OCI-LY7 (cell line): ENCODE measurements around the gene HOXA7. TPM values are rescaled to one million over a fixed set of nuclear protein-coding genes. Genes with fewer than 3 reads are reported as not detected.

ENCODE experiments used
- BruUV-seq: library from RNA; stranded (reverse); fragments of 400-500 nt; replicated peaks from 2 replicates; lab custom pipeline; 2021; lab: Mats Ljungman, UMichigan
- CTCF ChIA-PET: fragments of 300-600 bp; sonication (Branson Sonifier 250); formaldehyde crosslinking; loops from one replicate; lab custom pipeline; 2022; ENCODE audit warnings: antibody characterized with exemption; ENCODE audit not compliant: unreplicated experiment; lab: Charles Lee
- POLR2A ChIA-PET: fragments of 300-600 bp; sonication (Branson Sonifier 250); formaldehyde crosslinking; loops from one replicate; lab custom pipeline; 2022; ENCODE audit warnings: antibody characterized with exemption; lab: Charles Lee
- DNase-seq: peaks from one replicate; pipeline ENCODE4 v3.0.0-alpha.2; 2015; ENCODE audit warnings: low spot score
- H2AFZ ChIP-seq: fragments of 200-600 bp; sonication (generic), shearing (Covaris generic); 2 replicates; pipeline ENCODE4 v1.6.1; 2014; ENCODE audit warnings: mild to moderate bottlenecking, antibody characterized with exemption, low read length, moderate library complexity
- H3K27ac ChIP-seq: fragments of 200-600 bp; sonication (generic); 2 replicates; pipeline ENCODE4 v1.5.1; 2014; ENCODE audit warnings: mixed run types, low read depth, mild to moderate bottlenecking, moderate library complexity, low read length, inconsistent platforms; ENCODE audit not compliant: poor library complexity, severe bottlenecking
- H3K36me3 ChIP-seq: fragments of 200-600 bp; sonication (generic); 2 replicates; pipeline ENCODE4 v1.6.1; 2014; ENCODE audit warnings: mild to moderate bottlenecking, antibody characterized with exemption, low read length, moderate library complexity, mixed read lengths; ENCODE audit not compliant: insufficient read depth
- H3K4me1 ChIP-seq: fragments of 200-600 bp; sonication (generic); 2 replicates; pipeline ENCODE4 v1.5.1; 2014; ENCODE audit warnings: mild to moderate bottlenecking, low read length; ENCODE audit not compliant: insufficient read depth, poor library complexity, severe bottlenecking
- H3K4me2 ChIP-seq: fragments of 200-600 bp; sonication (generic); 2 replicates; pipeline ENCODE4 v1.6.1; 2014; ENCODE audit warnings: mild to moderate bottlenecking, low read length
- H3K4me3 ChIP-seq: fragments of 200-600 bp; sonication (generic); 2 replicates; pipeline ENCODE4 v1.5.1; 2014; ENCODE audit warnings: mild to moderate bottlenecking, low read depth, low read length; ENCODE audit not compliant: poor library complexity, severe bottlenecking
- H3K79me2 ChIP-seq: fragments of 200-600 bp; sonication (generic); 2 replicates; pipeline ENCODE4 v1.6.1; 2016; ENCODE audit warnings: low read depth, mild to moderate bottlenecking, low read length, moderate library complexity, mixed read lengths; ENCODE audit not compliant: insufficient read depth
- H3K9me2 ChIP-seq: fragments of 200-600 bp; sonication (generic); 2 replicates; pipeline ENCODE4 v1.6.1; 2016; ENCODE audit warnings: mild to moderate bottlenecking, low read length, mixed read lengths; ENCODE audit not compliant: insufficient read depth
- H3K9me3 ChIP-seq: fragments of 200-600 bp; sonication (generic); 2 replicates; pipeline ENCODE4 v1.6.1; 2014; ENCODE audit warnings: mild to moderate bottlenecking, mixed run types, low read length, mixed read lengths
- H4K20me1 ChIP-seq: fragments of 200-600 bp; sonication (generic); 2 replicates; pipeline ENCODE4 v1.6.1; 2014; ENCODE audit warnings: mild to moderate bottlenecking, antibody characterized with exemption, low read length, moderate library complexity, mixed read lengths; ENCODE audit not compliant: insufficient read depth
- EZH2phosphoT487 ChIP-seq: fragments of 200-600 bp; sonication (generic); IDR thresholded peaks from 2 replicates; pipeline ENCODE4 v1.6.1; 2018; ENCODE audit warnings: low read depth, borderline replicate concordance, mild to moderate bottlenecking, mixed run types, antibody characterized with exemption, low read length, moderate library complexity, mixed read lengths
- intact Hi-C: fragments of 100-400 bp; cut with micrococcal nuclease; formaldehyde crosslinking; loops from one replicate; pipeline ENCODE4 v1.10.0; 2022; ENCODE audit not compliant: unreplicated experiment
- total RNA-seq, 2 experiments: library from RNA; depleted of rRNA in 1 of 2; stranded (reverse); fragments of >200 nt in 1 of 2; shearing (Covaris generic) in 1 of 2; gene quantifications; 2 replicates each; pipeline ENCODE4 v1.2.3, GENCODE V29; 2014 to 2022
- TF ChIP-seq, protein P1 (sequence below): fragments of 200-600 bp; sonication (generic); conservative IDR thresholded peaks from 2 replicates; pipeline ENCODE4 v1.5.1; 2014; ENCODE audit warnings: mild to moderate bottlenecking, antibody characterized with exemption, low read length, moderate library complexity, mixed read lengths

HOXA7 gene
- total RNA-seq, 2 experiments from 2014 or later, result 1.2 to 6.0 TPM

DNA sequence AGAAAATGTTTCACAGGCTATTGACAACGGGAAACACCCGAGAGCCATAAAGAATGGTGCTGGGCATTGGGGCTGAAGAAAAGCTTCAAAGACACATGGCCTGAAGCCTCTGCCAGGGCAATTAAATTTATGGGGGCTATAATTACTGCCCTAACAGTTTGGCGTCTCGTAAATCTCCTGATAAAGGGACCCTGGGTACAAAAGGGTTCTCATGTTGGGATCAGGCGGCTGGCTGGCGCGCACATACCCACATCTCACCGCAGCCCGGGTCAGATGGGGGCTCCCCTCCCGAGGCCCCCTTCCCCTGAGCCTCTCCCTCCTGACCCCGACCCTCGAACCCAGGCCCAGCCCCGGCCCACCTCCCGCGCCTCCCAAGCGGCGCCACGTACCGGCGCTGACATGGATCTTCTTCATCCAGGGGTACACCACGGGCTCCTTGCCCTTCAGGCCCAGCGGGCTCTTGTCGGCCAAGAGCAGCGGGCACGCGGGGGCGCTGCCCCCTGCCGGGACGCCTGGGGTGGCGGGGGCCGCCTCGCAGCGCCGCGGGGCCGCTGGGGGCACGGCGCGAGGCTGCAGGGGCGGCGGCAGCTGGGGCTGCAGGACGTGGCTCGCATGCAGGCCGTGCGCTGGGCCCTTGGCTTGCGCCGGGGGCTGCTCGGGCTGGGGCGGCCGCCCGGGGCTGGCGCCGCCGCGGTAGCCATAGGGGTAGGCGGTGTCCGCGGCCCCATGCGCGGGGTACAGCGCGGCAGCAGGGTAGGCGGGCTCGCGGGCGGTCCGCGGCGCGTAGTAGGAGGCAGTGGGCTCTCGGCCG, 26.5 kb downstream of the HOXA7 start:
- H3K9me2 ChIP-seq, result no peaks in the 10 kb centered on the region
- H3K79me2 ChIP-seq, result no peaks in the 10 kb centered on the region
- no TSS peak for BruUV-seq
- ChIA-PET POLR2A (interaction anchor here (0.7 to 1.5 kb wide), 4 partner anchors 10 to 266 kb away, joined by 3 to 5 read pairs (median 4); no protein-coding TSS in a partner anchor), CTCF (interaction anchor here (1.8 kb wide), 1 partner anchor 20 kb away, joined by 5 read pairs; no protein-coding TSS in a partner anchor)
- TF ChIP-seq, protein P1, sequence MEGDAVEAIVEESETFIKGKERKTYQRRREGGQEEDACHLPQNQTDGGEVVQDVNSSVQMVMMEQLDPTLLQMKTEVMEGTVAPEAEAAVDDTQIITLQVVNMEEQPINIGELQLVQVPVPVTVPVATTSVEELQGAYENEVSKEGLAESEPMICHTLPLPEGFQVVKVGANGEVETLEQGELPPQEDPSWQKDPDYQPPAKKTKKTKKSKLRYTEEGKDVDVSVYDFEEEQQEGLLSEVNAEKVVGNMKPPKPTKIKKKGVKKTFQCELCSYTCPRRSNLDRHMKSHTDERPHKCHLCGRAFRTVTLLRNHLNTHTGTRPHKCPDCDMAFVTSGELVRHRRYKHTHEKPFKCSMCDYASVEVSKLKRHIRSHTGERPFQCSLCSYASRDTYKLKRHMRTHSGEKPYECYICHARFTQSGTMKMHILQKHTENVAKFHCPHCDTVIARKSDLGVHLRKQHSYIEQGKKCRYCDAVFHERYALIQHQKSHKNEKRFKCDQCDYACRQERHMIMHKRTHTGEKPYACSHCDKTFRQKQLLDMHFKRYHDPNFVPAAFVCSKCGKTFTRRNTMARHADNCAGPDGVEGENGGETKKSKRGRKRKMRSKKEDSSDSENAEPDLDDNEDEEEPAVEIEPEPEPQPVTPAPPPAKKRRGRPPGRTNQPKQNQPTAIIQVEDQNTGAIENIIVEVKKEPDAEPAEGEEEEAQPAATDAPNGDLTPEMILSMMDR, result no peak
- TF ChIP-seq EZH2phosphoT487, result no peak
- H3K4me2 ChIP-seq, result no peak overlapping the region
- no peak overlapping the region for H3K27ac ChIP-seq
- DNase-seq, result no peak
- intact Hi-C loops, result no loop called here
- no peak overlapping the region for H3K4me3 ChIP-seq
- H3K4me1 ChIP-seq, result peaks cover 4% of the 10 kb centered on the region
- H2AFZ ChIP-seq, result no peak overlapping the region
- H3K36me3 ChIP-seq, result no peaks in the 10 kb centered on the region
- H4K20me1 ChIP-seq, result no peaks in the 10 kb centered on the region; the same call in 1 of the 2 replicates
- no peaks in the 10 kb centered on the region for H3K9me3 ChIP-seq

DNA sequence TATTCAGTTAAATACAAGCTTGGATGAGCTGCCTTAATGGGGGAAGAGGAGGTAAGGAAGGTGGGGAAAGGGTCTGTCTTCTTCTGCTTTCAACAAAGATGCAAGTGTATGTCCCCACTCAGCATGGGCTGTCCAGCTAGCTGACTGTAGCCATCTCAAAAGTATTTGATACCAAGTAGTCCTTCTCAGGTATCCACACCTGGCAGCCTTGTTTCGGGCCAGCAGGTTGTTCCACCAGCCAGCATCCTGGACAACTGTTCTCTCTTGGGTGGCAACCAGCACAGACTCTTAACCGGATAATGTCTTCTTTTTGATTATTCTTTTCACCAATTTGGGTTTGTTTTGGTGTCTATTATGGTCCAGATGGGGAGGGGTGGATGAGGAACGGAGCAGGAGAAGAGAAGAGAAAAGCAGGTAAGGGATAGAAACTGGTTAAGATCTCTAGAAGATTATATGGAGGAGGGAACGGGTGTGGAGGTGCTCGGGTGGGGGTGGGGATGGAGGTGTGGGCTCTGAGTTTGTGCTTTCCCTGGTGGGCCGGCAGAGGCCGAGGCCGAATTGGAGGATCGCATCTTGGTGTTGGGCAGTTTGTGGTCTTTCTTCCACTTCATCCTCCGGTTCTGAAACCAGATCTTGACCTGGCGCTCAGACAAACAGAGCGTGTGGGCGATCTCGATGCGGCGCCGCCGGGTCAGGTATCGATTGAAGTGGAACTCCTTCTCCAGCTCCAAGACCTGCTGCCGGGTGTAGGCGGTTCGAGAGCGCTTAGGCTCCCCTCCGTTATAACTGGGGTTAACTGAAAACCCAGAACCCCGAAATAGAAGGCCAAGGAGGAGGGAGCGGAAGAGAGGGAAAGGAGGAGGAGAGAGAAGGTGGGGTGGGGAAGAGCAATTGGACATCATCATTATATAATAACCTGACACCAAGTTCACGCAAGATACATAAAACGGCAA, 27.4 kb downstream of the HOXA7 start:
- no peaks in the 10 kb centered on the region for H3K79me2 ChIP-seq
- intact Hi-C loops, result no loop called here
- DNase-seq, result no peak
- peaks cover 4% of the 10 kb centered on the region for H3K4me1 ChIP-seq
- no peak overlapping the region for H3K27ac ChIP-seq
- H3K9me3 ChIP-seq, result no peaks in the 10 kb centered on the region
- H3K36me3 ChIP-seq, result no peaks in the 10 kb centered on the region
- BruUV-seq, result no TSS peak
- H3K4me2 ChIP-seq, result no peak overlapping the region
- TF ChIP-seq, protein P1, result no peak
- no peak for TF ChIP-seq EZH2phosphoT487
- ChIA-PET CTCF (interaction anchor here (0.9 kb wide), 1 partner anchor 32 kb away, joined by 3 read pairs; no protein-coding TSS in a partner anchor), POLR2A (interaction anchor here (1.6 kb wide), 1 partner anchor 21 kb away, joined by 4 read pairs; no protein-coding TSS in a partner anchor)
- no peak overlapping the region for H2AFZ ChIP-seq
- no peaks in the 10 kb centered on the region for H3K9me2 ChIP-seq
- H4K20me1 ChIP-seq, result no peaks in the 10 kb centered on the region; the same call in 1 of the 2 replicates
- no peak overlapping the region for H3K4me3 ChIP-seq
